Liver (tissue), 3 donors: ENCODE measurements around the gene COG4.

Source experiments
- RAD21 ChIP-seq, 2 donors: IDR thresholded peaks; 2 replicates each; pipeline ENCODE4 v1.6.1; 2016; ENCODE audit warnings: antibody characterized with exemption in 2 of 2, mild to moderate bottlenecking in 2 of 2
- TF ChIP-seq, protein P1 (sequence below): fragments of 150-350 bp; IDR thresholded peaks from 2 replicates; pipeline ENCODE4 v1.5.1; 2017; ENCODE audit warnings: improper control_type of control experiment, low read depth, low read length; ENCODE audit not compliant: missing input control
- donor health status: healthy.
- donor health status: healthy.

DNA sequence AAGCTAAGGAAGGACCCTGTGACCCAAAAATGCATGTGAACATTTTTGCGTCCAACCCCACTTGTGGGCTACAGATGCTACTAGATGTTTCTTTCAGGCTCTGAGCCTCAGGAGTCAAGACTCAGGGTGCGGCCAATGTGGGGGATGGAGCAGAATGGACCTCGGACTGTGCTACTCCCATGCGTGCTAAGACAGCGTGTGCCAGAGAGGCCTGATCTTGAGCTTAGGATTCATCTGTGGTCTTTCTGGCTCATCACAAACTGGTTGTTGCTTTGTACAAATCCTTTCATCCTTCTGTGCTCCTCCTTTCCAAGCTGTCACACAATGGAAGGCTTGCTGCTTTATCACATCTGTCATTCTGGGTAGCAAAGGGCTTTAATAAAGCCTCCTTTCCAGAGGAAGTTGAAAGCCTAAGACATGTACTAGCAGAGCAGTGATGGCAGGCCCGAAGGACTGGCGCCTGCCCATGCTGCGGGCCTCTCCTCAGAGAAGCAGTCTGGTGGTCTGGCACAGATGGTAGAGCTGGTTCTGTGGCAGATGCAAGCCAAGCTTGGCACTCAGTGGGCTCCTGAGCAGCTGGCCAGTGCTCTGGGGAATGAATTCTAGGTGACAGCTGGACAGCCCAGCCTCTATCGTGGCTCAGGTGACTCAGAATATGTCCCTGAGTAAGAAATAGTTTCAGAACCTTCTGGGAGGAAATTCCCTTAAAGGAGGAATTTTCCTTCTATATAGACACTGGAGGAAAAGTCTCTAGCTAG, 27.8 kb downstream of the COG4 start:
- TF ChIP-seq RAD21 (IDR thresholded peaks at IDR 0.05) = no peak
- TF ChIP-seq, protein P1, sequence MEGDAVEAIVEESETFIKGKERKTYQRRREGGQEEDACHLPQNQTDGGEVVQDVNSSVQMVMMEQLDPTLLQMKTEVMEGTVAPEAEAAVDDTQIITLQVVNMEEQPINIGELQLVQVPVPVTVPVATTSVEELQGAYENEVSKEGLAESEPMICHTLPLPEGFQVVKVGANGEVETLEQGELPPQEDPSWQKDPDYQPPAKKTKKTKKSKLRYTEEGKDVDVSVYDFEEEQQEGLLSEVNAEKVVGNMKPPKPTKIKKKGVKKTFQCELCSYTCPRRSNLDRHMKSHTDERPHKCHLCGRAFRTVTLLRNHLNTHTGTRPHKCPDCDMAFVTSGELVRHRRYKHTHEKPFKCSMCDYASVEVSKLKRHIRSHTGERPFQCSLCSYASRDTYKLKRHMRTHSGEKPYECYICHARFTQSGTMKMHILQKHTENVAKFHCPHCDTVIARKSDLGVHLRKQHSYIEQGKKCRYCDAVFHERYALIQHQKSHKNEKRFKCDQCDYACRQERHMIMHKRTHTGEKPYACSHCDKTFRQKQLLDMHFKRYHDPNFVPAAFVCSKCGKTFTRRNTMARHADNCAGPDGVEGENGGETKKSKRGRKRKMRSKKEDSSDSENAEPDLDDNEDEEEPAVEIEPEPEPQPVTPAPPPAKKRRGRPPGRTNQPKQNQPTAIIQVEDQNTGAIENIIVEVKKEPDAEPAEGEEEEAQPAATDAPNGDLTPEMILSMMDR = no peak
